Kidney (tissue), 14 donors: ENCODE measurements around the gene ADAMTS17. TPM values are rescaled to one million over a fixed set of nuclear protein-coding genes. Genes with fewer than 3 reads are reported as not detected.

Source experiments
- DNase-seq, 5 donors: peaks; one replicate each; pipeline ENCODE4 v3.0.0-alpha.2; 2013 to 2020
- FAIRE-seq: peaks from 2 replicates; lab custom pipeline; 2012; peaks lifted over from hg19 to GRCh38; lab: Jason Lieb, UNC
- H3K27ac ChIP-seq, 2 donors: one replicate each; pipeline ENCODE4 v1.7.0; 2013; ENCODE audit warnings: low read depth in 2 of 2, low read length in 2 of 2, inconsistent platforms in 1 of 2
- H3K27me3 ChIP-seq: one replicate; pipeline ENCODE4 v1.7.1; 2013; ENCODE audit warnings: low read length, inconsistent platforms; ENCODE audit not compliant: control insufficient read depth, insufficient read depth
- H3K36me3 ChIP-seq, 3 donors: one replicate each; pipeline versions ENCODE4 v1.7.0 to v1.7.1; 2013; ENCODE audit warnings: low read length in 3 of 3, control low read depth in 1 of 3, inconsistent platforms in 1 of 3; ENCODE audit not compliant: insufficient read depth in 3 of 3, control insufficient read depth in 2 of 3
- H3K4me1 ChIP-seq, 3 donors: one replicate each; pipeline versions ENCODE4 v1.7.0 to v1.7.1; 2013; ENCODE audit warnings: low read length in 3 of 3, inconsistent platforms in 1 of 3, low read depth in 1 of 3; ENCODE audit not compliant: control insufficient read depth in 2 of 3, insufficient read depth in 2 of 3
- H3K4me3 ChIP-seq, 3 donors: one replicate each; pipeline versions ENCODE4 v1.7.0 to v1.8.1; 2013; ENCODE audit warnings: low read length in 3 of 3, control low read depth in 1 of 3, inconsistent platforms in 1 of 3
- H3K9ac ChIP-seq, 3 donors: one replicate each; pipeline versions ENCODE4 v1.7.0 to v1.7.1; 2013; ENCODE audit warnings: low read length in 3 of 3, control low read depth in 1 of 3, inconsistent platforms in 1 of 3
- H3K9me3 ChIP-seq, 3 donors: one replicate each; pipeline versions ENCODE4 v1.7.0 to v1.7.1; 2013; ENCODE audit warnings: low read length in 3 of 3, control low read depth in 1 of 3, inconsistent platforms in 1 of 3; ENCODE audit not compliant: control insufficient read depth in 2 of 3, insufficient read depth in 1 of 3
- CTCF ChIP-seq: IDR thresholded peaks from 3 replicates; pipeline ENCODE4 v1.5.1; 2012; ENCODE audit warnings: mild to moderate bottlenecking, moderate library complexity, borderline replicate concordance; ENCODE audit not compliant: insufficient read depth; ENCODE audit errors: extremely low read depth
- intact Hi-C: fragments of 100-400 bp; cut with DNase I; formaldehyde crosslinking; loops from one replicate; pipeline ENCODE4 v1.11.1; 2022
- polyA plus RNA-seq: library from polyadenylated mRNA; stranded (reverse); fragments of 350-450 nt; fragmentation: Illumina TruSeq; extraction: RNeasy Lipid Tissue Mini Kit (QIAGEN cat#74804); gene quantifications from one replicate; pipeline ENCODE4 v1.2.3, GENCODE V29; 2014; ENCODE audit warnings: low read depth, low replicate concordance; ENCODE audit not compliant: insufficient read depth
- total RNA-seq: library from RNA; stranded (reverse); fragmentation: NEBNext Ultra II Directional; extraction: Animal tissue kit (Norgen Biotek cat#: 25700); gene quantifications from one replicate; pipeline ENCODE4 v1.2.1, GENCODE V29; 2021
- donor health status: control.
- donor health status: control.
- donor health status: control.
- donor health status: control.
- donor health status: control.
- donor health status: DM: yes; HTN: yes; CAD: no.
- donor health status: Normal renal cell carcinoma (clear cell type).

ADAMTS17 gene
- total and polyA plus RNA-seq, 2 donors from 2014 or later, result 1.7 to 2.2 TPM

GRCh38 chr15:100107151-100107550 is 234.6 kb downstream of the ADAMTS17 start:
- Histone ChIP-seq H3K27me3 (no peaks in the 10 kb centered on the region), H3K9me3 (no peaks in the 10 kb centered on the region), H3K4me1 (peaks cover 0 to 11% (median 0%) of the 10 kb centered on the region in 3 donors), H3K27ac (no peak overlapping the region), H3K9ac (no peak overlapping the region), H3K36me3 (no peaks in the 10 kb centered on the region), H3K4me3 (no peak overlapping the region)
- FAIRE-seq (no peak), DNase-seq (peak in 1 of 5 donors; percentile 22)
- intact Hi-C loops, result no loop called here
- TF ChIP-seq CTCF, result no peak

- FAIRE-seq (no peak), DNase-seq (peak in 1 of 5 donors; percentile 39)
- H3K36me3 ChIP-seq, result no peaks in the 10 kb centered on the region
- intact Hi-C loops, result no loop called here
- no peak for TF ChIP-seq CTCF
- no peaks in the 10 kb centered on the region for H3K27me3 ChIP-seq
- peaks cover 0 to 8% (median 0%) of the 10 kb centered on the region in 3 donors for H3K4me1 ChIP-seq
- H3K4me3 ChIP-seq, result no peak overlapping the region
- H3K27ac ChIP-seq, result no peak overlapping the region
- H3K9ac ChIP-seq, result no peak overlapping the region
- H3K9me3 ChIP-seq, result no peaks in the 10 kb centered on the region
Observed at GRCh38 chr15:100106732-100107131, 235.0 kb downstream of the ADAMTS17 start.

- intact Hi-C loops, result no loop called here
- DNase-seq, result no peak
- H3K9me3 ChIP-seq, result no peaks in the 10 kb centered on the region
- H3K4me1 ChIP-seq, result no peaks in the 10 kb centered on the region
- H3K36me3 ChIP-seq, result no peaks in the 10 kb centered on the region
- no peak for FAIRE-seq
- no peak overlapping the region for H3K27ac ChIP-seq
- TF ChIP-seq CTCF, result no peak
- no peaks in the 10 kb centered on the region for H3K27me3 ChIP-seq
- H3K4me3 ChIP-seq, result no peak overlapping the region
- H3K9ac ChIP-seq, result no peak overlapping the region
Observed at GRCh38 chr15:100105101-100105500, 236.7 kb downstream of the ADAMTS17 start.

GRCh38 chr15:100104245-100104644 is 237.5 kb downstream of the ADAMTS17 start:
- TF ChIP-seq CTCF, result no peak
- Histone ChIP-seq H3K4me3 (no peak overlapping the region), H3K27ac (no peak overlapping the region), H3K4me1 (no peaks in the 10 kb centered on the region), H3K9ac (no peak overlapping the region), H3K27me3 (no peaks in the 10 kb centered on the region), H3K9me3 (no peaks in the 10 kb centered on the region), H3K36me3 (no peaks in the 10 kb centered on the region)
- intact Hi-C loops, result no loop called here
- peak in 2 of 5 donors; percentile 7 to 66 for DNase-seq
- FAIRE-seq, result no peak
